B cell (primary cell): ENCODE results near the gene DGCR8. TPM values are rescaled to one million over a fixed set of nuclear protein-coding genes. Genes with fewer than 3 reads are reported as not detected.
"Not testable (repeated sequence)": the region's sequence is repeated elsewhere in the genome, so short reads cannot be mapped to it uniquely, and the experiment has no call there.

Experiments
- ATAC-seq: fragments of 200-7000 bp; cut with Tn5 transposase; one replicate; pipeline ENCODE4 v1.10.0; 2021; ENCODE audit warnings: low read depth, mild to moderate bottlenecking, moderate number of reproducible peaks, moderate library complexity
- CTCF ChIA-PET: fragments of 350-600 bp; sonication (Branson Sonifier 250); formaldehyde crosslinking; loops from one replicate; lab custom pipeline; 2021; ENCODE audit warnings: antibody characterized with exemption, inconsistent platforms; lab: Charles Lee
- POLR2A ChIA-PET: fragments of 350-600 bp; sonication (Branson Sonifier 250); formaldehyde crosslinking; loops from one replicate; lab custom pipeline; 2021; ENCODE audit warnings: antibody characterized with exemption; lab: Charles Lee
- DNase-seq: peaks from one replicate; pipeline ENCODE4 v3.0.0; 2013
- H2AFZ ChIP-seq: 2 replicates; pipeline ENCODE4 v1.6.1; 2012; ENCODE audit warnings: mild to moderate bottlenecking, low read depth, low read length; ENCODE audit not compliant: insufficient read depth, poor library complexity, severe bottlenecking
- H3K27ac ChIP-seq, 2 donors: 1 replicate in 1 of 2; 2 replicates in 1 of 2; pipeline ENCODE4 v1.5.1; 2012 to 2013; ENCODE audit warnings: low read length in 2 of 2, mild to moderate bottlenecking in 2 of 2, moderate library complexity in 1 of 2
- H3K27me3 ChIP-seq, 4 experiments: fragments of 200-600 bp in 1 of 4; sonication (generic) in 1 of 4; replicated peaks in 1 of 4; 1 replicate in 2 of 4; 2 replicates in 2 of 4; pipeline versions ENCODE4 v1.6.1 to v1.7.0; 2013 to 2016; ENCODE audit warnings: low read length in 3 of 4, mild to moderate bottlenecking in 2 of 4, mixed read lengths in 1 of 4, moderate library complexity in 1 of 4; ENCODE audit not compliant: insufficient read depth in 4 of 4, control insufficient read depth in 3 of 4; ENCODE audit errors: control extremely low read depth in 1 of 4
- H3K36me3 ChIP-seq, 2 experiments: replicated peaks in 1 of 2; 1 replicate in 1 of 2; 2 replicates in 1 of 2; pipeline versions ENCODE4 v1.6.1 to v1.7.1; 2013; ENCODE audit warnings: low read length in 1 of 2; ENCODE audit not compliant: insufficient read depth in 2 of 2, control insufficient read depth in 1 of 2; ENCODE audit errors: control extremely low read depth in 1 of 2, extremely low read depth in 1 of 2
- H3K4me1 ChIP-seq, 2 donors: fragments of 200-600 bp in 1 of 2; sonication (generic) in 1 of 2; 1 replicate in 1 of 2; 2 replicates in 1 of 2; pipeline versions ENCODE4 v1.5.1 to v1.6.1; 2013 to 2017; ENCODE audit warnings: low read length in 2 of 2; ENCODE audit not compliant: control insufficient read depth in 2 of 2, insufficient read depth in 2 of 2
- H3K4me2 ChIP-seq: replicated peaks from 2 replicates; pipeline ENCODE3; 2012; ENCODE audit warnings: mild to moderate bottlenecking, low read depth, low read length; ENCODE audit not compliant: poor library complexity, severe bottlenecking
- H3K4me3 ChIP-seq, 5 experiments: fragments of 200-600 bp in 1 of 5; sonication (generic) in 1 of 5; 1 replicate in 3 of 5; 2 replicates in 2 of 5; pipeline versions ENCODE4 v1.5.1 to v1.7.0; 2011 to 2016; ENCODE audit warnings: low read length in 4 of 5, mild to moderate bottlenecking in 4 of 5, low read depth in 2 of 5, control low read depth in 1 of 5, moderate library complexity in 1 of 5; ENCODE audit not compliant: insufficient read depth in 1 of 5; ENCODE audit errors: control extremely low read depth in 1 of 5, extremely low read depth in 1 of 5
- H3K79me2 ChIP-seq: fragments of 200-600 bp; sonication (generic); one replicate; pipeline ENCODE4 v1.6.0; 2016; ENCODE audit warnings: low read length; ENCODE audit not compliant: control insufficient read depth, insufficient read depth
- H3K9ac ChIP-seq: fragments of 200-600 bp; sonication (generic); 2 replicates; pipeline ENCODE4 v1.6.1; 2017; ENCODE audit warnings: mild to moderate bottlenecking, low read length, moderate library complexity
- H3K9me3 ChIP-seq, 3 donors: one replicate each; pipeline versions ENCODE4 v1.6.1 to v1.7.1; 2013; ENCODE audit warnings: low read length in 2 of 3; ENCODE audit not compliant: control insufficient read depth in 2 of 3, insufficient read depth in 1 of 3; ENCODE audit errors: control extremely low read depth in 1 of 3
- H4K20me1 ChIP-seq: 2 replicates; pipeline ENCODE4 v1.6.0; 2012; ENCODE audit warnings: mild to moderate bottlenecking, low read length; ENCODE audit not compliant: insufficient read depth, control insufficient read depth, poor library complexity, severe bottlenecking
- H3K27ac Mint-ChIP-seq: one replicate; pipeline ENCODE4 v1.8.0; 2021; ENCODE audit warnings: mixed read lengths
- H3K27me3 Mint-ChIP-seq: one replicate; pipeline ENCODE4 v1.8.0; 2021; ENCODE audit warnings: mixed read lengths
- H3K4me1 Mint-ChIP-seq: one replicate; pipeline ENCODE4 v1.8.0; 2021; ENCODE audit warnings: mixed read lengths
- H3K4me3 Mint-ChIP-seq: one replicate; pipeline ENCODE4 v1.8.0; 2021; ENCODE audit warnings: mixed read lengths
- H3K9me3 Mint-ChIP-seq: one replicate; pipeline ENCODE4 v1.8.0; 2022; ENCODE audit warnings: mixed read lengths; ENCODE audit not compliant: insufficient read depth
- EZH2 ChIP-seq: IDR thresholded peaks from 2 replicates; pipeline ENCODE4 v1.6.1; 2012; ENCODE audit warnings: borderline replicate concordance, low read depth, mild to moderate bottlenecking, moderate library complexity, low read length; ENCODE audit not compliant: insufficient read depth, poor library complexity, severe bottlenecking
- WGBS: methylation state at CpG from one replicate; pipeline ENCODE4 v1.1.5; 2013; ENCODE audit warnings: missing lambda C conversion rate; ENCODE audit not compliant: insufficient coverage; 5-methylcytosine and 5-hydroxymethylcytosine counted together
- intact Hi-C: fragments of 100-400 bp; cut with micrococcal nuclease; formaldehyde crosslinking; loops from one replicate; pipeline ENCODE4 v1.10.0; 2022
- polyA plus RNA-seq: library from polyadenylated mRNA; depleted of rRNA; stranded (reverse); fragments of >200 nt; gene quantifications from 2 replicates; pipeline ENCODE4 v1.2.3, GENCODE V29; 2012
- total RNA-seq, 2 donors: library from RNA; stranded (reverse); fragments of 120-200 nt in 1 of 2; gene quantifications; 1 replicate in 1 of 2; 2 replicates in 1 of 2; pipeline versions ENCODE4 v1.2.3 to v1.2.4, GENCODE V29; 2013 to 2022
- TF ChIP-seq, protein P1 (sequence below): fragments of 200-600 bp; IDR thresholded peaks from one replicate; pipeline ENCODE4 v1.8.0; 2022; ENCODE audit warnings: antibody characterized with exemption, mild to moderate bottlenecking

Gene DGCR8
- total and polyA plus RNA-seq, 2 donors (not counting 1 experiment from before 2014, with no cell fraction given): 19.6 to 43.2 TPM

- H3K4me1 Mint-ChIP-seq: no peaks in the 10 kb centered on the region
- Histone ChIP-seq H3K27ac (no peak overlapping the region), H3K4me2 (no peak overlapping the region), H3K9ac (no peak overlapping the region), H3K27me3 (no peaks in the 10 kb centered on the region), H3K9me3 (peaks cover 0 to 3% (median 0%) of the 10 kb centered on the region in 3 donors), H3K4me3 (no peak overlapping the region), H3K79me2 (no peaks in the 10 kb centered on the region), H3K4me1 (no peaks in the 10 kb centered on the region), H3K36me3 (peaks cover 0 to 22% of the 10 kb centered on the region in 2 experiments), H2AFZ (no peak overlapping the region), H4K20me1 (peaks cover 1% of the 10 kb centered on the region)
- ChIA-PET POLR2A (no interaction called here), CTCF (no interaction called here)
- ATAC-seq: no peak
- H3K4me3 Mint-ChIP-seq: no peak overlapping the region
- H3K27me3 Mint-ChIP-seq: no peaks in the 10 kb centered on the region
- intact Hi-C loops: no loop called here
- H3K27ac Mint-ChIP-seq: no peak overlapping the region
- DNase-seq: no peak
- no peaks in the 10 kb centered on the region for H3K9me3 Mint-ChIP-seq
- WGBS: 98% methylated on average over 9 of the region's 14 CpGs
- TF ChIP-seq EZH2: no peak
- TF ChIP-seq, protein P1, sequence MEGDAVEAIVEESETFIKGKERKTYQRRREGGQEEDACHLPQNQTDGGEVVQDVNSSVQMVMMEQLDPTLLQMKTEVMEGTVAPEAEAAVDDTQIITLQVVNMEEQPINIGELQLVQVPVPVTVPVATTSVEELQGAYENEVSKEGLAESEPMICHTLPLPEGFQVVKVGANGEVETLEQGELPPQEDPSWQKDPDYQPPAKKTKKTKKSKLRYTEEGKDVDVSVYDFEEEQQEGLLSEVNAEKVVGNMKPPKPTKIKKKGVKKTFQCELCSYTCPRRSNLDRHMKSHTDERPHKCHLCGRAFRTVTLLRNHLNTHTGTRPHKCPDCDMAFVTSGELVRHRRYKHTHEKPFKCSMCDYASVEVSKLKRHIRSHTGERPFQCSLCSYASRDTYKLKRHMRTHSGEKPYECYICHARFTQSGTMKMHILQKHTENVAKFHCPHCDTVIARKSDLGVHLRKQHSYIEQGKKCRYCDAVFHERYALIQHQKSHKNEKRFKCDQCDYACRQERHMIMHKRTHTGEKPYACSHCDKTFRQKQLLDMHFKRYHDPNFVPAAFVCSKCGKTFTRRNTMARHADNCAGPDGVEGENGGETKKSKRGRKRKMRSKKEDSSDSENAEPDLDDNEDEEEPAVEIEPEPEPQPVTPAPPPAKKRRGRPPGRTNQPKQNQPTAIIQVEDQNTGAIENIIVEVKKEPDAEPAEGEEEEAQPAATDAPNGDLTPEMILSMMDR: no peak
These were observed 14.0 kb upstream of the DGCR8 start for GRCh38 chr22:20065896-20066616.

DNA sequence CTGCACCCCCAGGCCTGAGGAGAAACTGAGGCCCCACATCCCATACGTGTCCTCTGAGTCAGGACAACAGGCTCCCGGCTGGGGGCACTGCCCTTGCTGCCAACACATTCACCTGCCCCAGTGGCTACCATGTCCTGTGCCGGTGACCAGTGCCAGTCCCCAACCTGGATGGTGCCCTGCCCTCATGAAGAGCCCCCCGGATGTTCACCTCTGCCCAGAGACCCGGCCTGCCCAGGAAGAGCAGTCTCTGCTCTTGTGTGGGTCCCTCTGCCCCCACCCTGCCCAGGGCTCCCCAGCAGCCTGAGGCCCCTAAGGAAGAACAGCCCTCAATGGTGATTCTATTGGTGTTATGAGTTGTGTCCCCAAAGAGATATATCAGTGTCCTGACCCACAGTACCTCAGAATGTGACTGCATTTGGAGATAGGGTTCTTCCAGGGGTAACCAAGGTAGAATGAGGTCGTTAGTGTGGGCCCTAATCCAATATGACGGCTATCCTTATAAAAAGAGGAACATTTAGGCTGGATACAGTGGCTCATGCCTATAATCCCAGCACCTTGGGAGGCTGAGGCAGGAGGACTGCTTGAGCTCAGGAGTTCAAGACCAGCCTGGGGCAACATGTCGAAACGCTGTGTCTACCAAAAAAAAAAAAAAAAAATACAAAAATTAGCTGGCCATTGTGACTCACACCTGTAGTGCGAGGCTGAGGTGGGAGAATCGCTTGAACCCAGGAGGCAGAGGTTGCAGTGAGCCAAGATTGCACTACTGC lies 13.2 kb upstream of the DGCR8 start:
- H3K9me3 ChIP-seq: peaks cover 0 to 3% (median 0%) of the 10 kb centered on the region in 3 donors
- intact Hi-C loops: no loop called here
- no peak overlapping the region for H3K27ac Mint-ChIP-seq
- no peaks in the 10 kb centered on the region for H3K4me1 Mint-ChIP-seq
- H3K36me3 ChIP-seq: peaks cover 0 to 15% of the 10 kb centered on the region in 2 experiments
- ChIA-PET POLR2A (no interaction called here), CTCF (no interaction called here)
- H3K9me3 Mint-ChIP-seq: no peaks in the 10 kb centered on the region
- no peaks in the 10 kb centered on the region for H4K20me1 ChIP-seq
- no peak overlapping the region for H2AFZ ChIP-seq
- H3K79me2 ChIP-seq: no peaks in the 10 kb centered on the region
- H3K4me3 Mint-ChIP-seq: no peak overlapping the region
- no peak for TF ChIP-seq EZH2
- TF ChIP-seq, protein P1: no peak
- H3K9ac ChIP-seq: no peak overlapping the region
- WGBS: 98% methylated on average over 9 of the region's 11 CpGs
- H3K27ac ChIP-seq: no peak overlapping the region
- no peaks in the 10 kb centered on the region for H3K27me3 Mint-ChIP-seq
- DNase-seq (no peak), ATAC-seq (no peak)
- H3K27me3 ChIP-seq: no peaks in the 10 kb centered on the region
- H3K4me2 ChIP-seq: no peak overlapping the region
- no peak overlapping the region for H3K4me3 ChIP-seq
- no peaks in the 10 kb centered on the region for H3K4me1 ChIP-seq

DNA sequence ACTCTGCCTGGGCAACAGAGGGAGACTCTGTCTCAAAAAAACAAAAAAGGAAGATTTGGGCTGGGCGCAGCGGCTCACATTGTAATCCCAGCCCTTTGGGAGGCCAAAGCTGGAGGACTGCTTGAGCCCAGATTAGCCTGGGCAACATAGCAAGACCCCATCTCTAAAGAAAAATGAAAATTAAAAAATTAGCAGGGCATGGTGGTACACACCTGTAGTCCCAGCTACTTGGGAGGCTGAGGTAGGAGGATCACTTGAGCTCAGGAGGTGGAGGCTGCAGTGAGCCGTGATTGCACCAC lies 12.7 kb upstream of the DGCR8 start:
- H3K4me2 ChIP-seq, H3K4me1 Mint-ChIP-seq, H4K20me1 ChIP-seq, H3K4me3 ChIP-seq, H3K4me3 Mint-ChIP-seq, H3K27ac Mint-ChIP-seq, H3K9me3 Mint-ChIP-seq, DNase-seq, H3K27me3 ChIP-seq, H3K9me3 ChIP-seq, CTCF ChIA-PET, ATAC-seq, H3K9ac ChIP-seq, H3K79me2 ChIP-seq, intact Hi-C loops, H3K27ac ChIP-seq, H3K4me1 ChIP-seq, POLR2A ChIA-PET, H3K27me3 Mint-ChIP-seq, H2AFZ ChIP-seq: not testable (repeated sequence)
- 100% methylated on average over 2 of the region's 3 CpGs for WGBS
- H3K36me3 ChIP-seq: peaks cover 0 to 12% of the 10 kb centered on the region in 2 experiments
